ENCODE data around the gene SMYD3. TPM values are rescaled to one million over a fixed set of nuclear protein-coding genes. Genes with fewer than 3 reads are reported as not detected.

SMYD3 gene
- polyA plus RNA-seq, 1 experiment, result 39.9 TPM

- Histone ChIP-seq H3K27me3 (ENCODE audit: control insufficient read depth, insufficient read depth, low read length) (no peaks in the 10 kb centered on the region), H3K4me3 (ENCODE audit: low read depth, low read length) (no peak overlapping the region), H3K9me3 (ENCODE audit: control insufficient read depth, insufficient read depth, low read length) (no peaks in the 10 kb centered on the region), H3K27ac (ENCODE audit: low read depth, low read length) (no peak overlapping the region)
- TF ChIP-seq, protein P1, sequence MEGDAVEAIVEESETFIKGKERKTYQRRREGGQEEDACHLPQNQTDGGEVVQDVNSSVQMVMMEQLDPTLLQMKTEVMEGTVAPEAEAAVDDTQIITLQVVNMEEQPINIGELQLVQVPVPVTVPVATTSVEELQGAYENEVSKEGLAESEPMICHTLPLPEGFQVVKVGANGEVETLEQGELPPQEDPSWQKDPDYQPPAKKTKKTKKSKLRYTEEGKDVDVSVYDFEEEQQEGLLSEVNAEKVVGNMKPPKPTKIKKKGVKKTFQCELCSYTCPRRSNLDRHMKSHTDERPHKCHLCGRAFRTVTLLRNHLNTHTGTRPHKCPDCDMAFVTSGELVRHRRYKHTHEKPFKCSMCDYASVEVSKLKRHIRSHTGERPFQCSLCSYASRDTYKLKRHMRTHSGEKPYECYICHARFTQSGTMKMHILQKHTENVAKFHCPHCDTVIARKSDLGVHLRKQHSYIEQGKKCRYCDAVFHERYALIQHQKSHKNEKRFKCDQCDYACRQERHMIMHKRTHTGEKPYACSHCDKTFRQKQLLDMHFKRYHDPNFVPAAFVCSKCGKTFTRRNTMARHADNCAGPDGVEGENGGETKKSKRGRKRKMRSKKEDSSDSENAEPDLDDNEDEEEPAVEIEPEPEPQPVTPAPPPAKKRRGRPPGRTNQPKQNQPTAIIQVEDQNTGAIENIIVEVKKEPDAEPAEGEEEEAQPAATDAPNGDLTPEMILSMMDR (IDR thresholded peaks at IDR 0.05; ENCODE audit: low read depth, low read length), result no peak
- DNase-seq (ENCODE audit: low read depth, low spot score), result no peak
- ChIA-PET CTCF (interaction anchor here (1.0 to 1.2 kb wide), 2 partner anchors 51 to 145 kb away, joined by 3 read pairs; no protein-coding TSS in a partner anchor), POLR2A (no interaction called here)
Measured at GRCh38 chr1:246544001-246544400, 36.9 kb upstream of the SMYD3 start.

DNA sequence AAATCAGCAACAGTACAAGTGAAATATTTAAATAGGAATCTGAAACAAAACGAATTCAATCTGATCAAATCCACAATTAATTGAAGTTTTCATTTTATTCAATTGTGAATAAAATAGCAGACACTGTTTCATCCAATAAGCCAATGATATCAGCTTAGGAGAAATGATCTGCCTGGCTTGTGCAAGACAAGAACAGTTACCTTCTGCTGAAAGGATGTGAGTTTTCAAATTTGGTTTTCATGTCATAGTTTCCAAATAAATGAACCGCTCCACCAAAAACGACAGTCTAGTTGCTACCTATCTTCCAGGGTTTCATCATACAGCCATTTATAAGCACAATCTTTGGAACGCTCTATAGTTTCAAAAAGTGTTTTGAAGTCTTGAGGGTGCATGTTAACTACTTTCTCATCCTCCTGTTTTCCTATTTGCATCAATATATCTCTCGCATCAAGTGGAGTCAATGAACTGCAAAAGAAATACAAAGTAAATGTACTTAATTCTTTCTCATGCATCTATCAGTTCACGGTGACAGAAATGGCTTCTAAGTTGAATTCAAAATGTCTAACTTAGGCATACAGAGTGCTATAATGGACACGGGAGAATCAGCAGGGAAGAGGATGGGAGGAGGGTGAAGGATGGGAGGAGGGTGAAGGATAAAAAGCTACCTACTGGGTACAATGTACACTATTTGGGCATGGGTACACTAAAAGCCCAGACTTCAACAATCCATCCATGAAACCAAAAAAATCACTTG, 33.8 kb upstream of the SMYD3 start:
- no peak for DNase-seq (ENCODE audit: low read depth, low spot score)
- CTCF ChIA-PET, result no interaction called here
- Histone ChIP-seq H3K27me3 (ENCODE audit: control insufficient read depth, insufficient read depth, low read length) (no peaks in the 10 kb centered on the region), H3K27ac (ENCODE audit: low read depth, low read length) (no peak overlapping the region), H3K4me3 (ENCODE audit: low read depth, low read length) (no peak overlapping the region), H3K9me3 (ENCODE audit: control insufficient read depth, insufficient read depth, low read length) (no peaks in the 10 kb centered on the region)
- TF ChIP-seq, protein P1 (IDR thresholded peaks at IDR 0.05; ENCODE audit: low read depth, low read length), result no peak
- POLR2A ChIA-PET, result no interaction called here

DNA sequence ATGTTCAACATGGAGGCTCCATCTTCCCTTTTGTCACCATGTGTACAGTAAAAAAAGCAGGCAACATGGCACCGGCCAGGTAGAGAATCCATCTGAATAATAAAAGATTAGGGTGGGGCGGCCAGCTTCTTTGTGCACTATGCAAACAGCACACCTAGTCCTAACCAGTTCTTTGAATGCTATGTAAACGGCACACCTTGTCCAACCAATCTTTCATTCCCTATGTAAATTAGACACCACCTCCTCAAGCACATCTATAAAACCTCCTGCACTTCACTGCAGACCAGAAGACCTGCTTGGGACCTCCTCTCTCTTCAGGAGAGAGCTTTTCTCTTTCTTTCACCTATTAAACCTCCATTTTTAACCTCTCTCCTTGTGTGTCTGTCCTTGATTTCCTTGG, 30.8 kb upstream of the SMYD3 start:
- POLR2A ChIA-PET, result no interaction called here
- no peaks in the 10 kb centered on the region for H3K27me3 ChIP-seq (ENCODE audit: control insufficient read depth, insufficient read depth, low read length)
- CTCF ChIA-PET, result no interaction called here
- no peak for DNase-seq (ENCODE audit: low read depth, low spot score)
- no peaks in the 10 kb centered on the region for H3K9me3 ChIP-seq (ENCODE audit: control insufficient read depth, insufficient read depth, low read length)
- H3K4me3 ChIP-seq (ENCODE audit: low read depth, low read length), result no peak overlapping the region
- H3K27ac ChIP-seq (ENCODE audit: low read depth, low read length), result no peak overlapping the region
- TF ChIP-seq, protein P1 (IDR thresholded peaks at IDR 0.05; ENCODE audit: low read depth, low read length), result no peak

GRCh38 chr1:246537441-246537840, 30.4 kb upstream of the SMYD3 start:
- ChIA-PET CTCF (no interaction called here), POLR2A (no interaction called here)

DNA sequence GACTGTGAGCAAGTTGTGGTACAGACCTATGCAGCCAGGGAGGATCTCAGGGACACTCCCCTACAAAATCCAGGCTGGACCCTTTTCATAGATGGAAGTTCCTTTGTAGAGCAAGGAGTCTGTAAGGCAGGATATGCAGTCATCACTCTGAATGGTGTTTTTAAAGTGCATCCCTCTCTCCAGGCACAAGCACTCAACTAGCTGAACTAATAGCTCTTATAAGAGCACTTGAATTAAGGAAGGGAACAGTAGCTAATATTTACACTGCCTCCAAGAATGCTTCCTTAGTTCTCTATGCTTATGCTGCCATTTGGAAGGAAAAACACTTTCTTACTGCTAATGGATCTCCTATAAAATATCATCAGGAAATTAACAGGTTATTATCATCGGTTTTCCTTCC, 27.0 kb upstream of the SMYD3 start:
- CTCF ChIA-PET, result interaction anchor here (0.5 to 1.5 kb wide), 2 partner anchors 156 to 166 kb away, joined by 3 read pairs; no protein-coding TSS in a partner anchor
- H3K27ac ChIP-seq (ENCODE audit: low read depth, low read length), result no peak overlapping the region
- no peak for DNase-seq (ENCODE audit: low read depth, low spot score)
- peaks cover 10% of the 10 kb centered on the region for H3K27me3 ChIP-seq (ENCODE audit: control insufficient read depth, insufficient read depth, low read length)
- peaks cover 11% of the 10 kb centered on the region for H3K9me3 ChIP-seq (ENCODE audit: control insufficient read depth, insufficient read depth, low read length)
- POLR2A ChIA-PET, result no interaction called here
- TF ChIP-seq, protein P1 (IDR thresholded peaks at IDR 0.05; ENCODE audit: low read depth, low read length), result no peak
- H3K4me3 ChIP-seq (ENCODE audit: low read depth, low read length), result no peak overlapping the region

More at GRCh38 chr1:246537441-246537840, 30.4 kb upstream of the SMYD3 start:
- no peak for DNase-seq (ENCODE audit: low read depth, low spot score)
- no peak overlapping the region for H3K4me3 ChIP-seq (ENCODE audit: low read depth, low read length)
- H3K27me3 ChIP-seq (ENCODE audit: control insufficient read depth, insufficient read depth, low read length), result peaks cover 3% of the 10 kb centered on the region
- H3K9me3 ChIP-seq (ENCODE audit: control insufficient read depth, insufficient read depth, low read length), result no peaks in the 10 kb centered on the region
- H3K27ac ChIP-seq (ENCODE audit: low read depth, low read length), result no peak overlapping the region
- TF ChIP-seq, protein P1 (IDR thresholded peaks at IDR 0.05; ENCODE audit: low read depth, low read length), result no peak
